GM06990 (cell line): ENCODE data around the gene CISD1.
"Not testable (repeated sequence)": the region's sequence is repeated elsewhere in the genome, so short reads cannot be mapped to it uniquely, and the experiment has no call there.

Source experiments
- DNase-seq: peaks from one replicate; pipeline ENCODE4 v3.0.0-alpha.2; 2011; ENCODE audit not compliant: insufficient read length; ENCODE audit errors: extremely low read depth
- H3K27me3 ChIP-seq: replicated peaks from 2 replicates; pipeline ENCODE4 v1.6.0; 2011; ENCODE audit warnings: low read length; ENCODE audit not compliant: control insufficient read depth, insufficient read depth
- H3K36me3 ChIP-seq: 2 replicates; pipeline ENCODE4 v1.5.1; 2011; ENCODE audit warnings: low read length; ENCODE audit not compliant: control insufficient read depth, insufficient read depth
- H3K4me3 ChIP-seq: replicated peaks from 2 replicates; pipeline ENCODE4 v1.5.1; 2011; ENCODE audit warnings: low read depth, mild to moderate bottlenecking, control low read depth, low read length
- TF ChIP-seq, protein P1 (sequence below): IDR thresholded peaks from 2 replicates; pipeline ENCODE4 v1.5.1; 2011; ENCODE audit warnings: low read length, control low read depth, mild to moderate bottlenecking, inconsistent platforms; ENCODE audit not compliant: insufficient read depth, poor library complexity, severe bottlenecking

The CISD1 gene

GRCh38 chr10:58253184-58253583, 15.8 kb upstream of the CISD1 start:
- TF ChIP-seq, protein P1, sequence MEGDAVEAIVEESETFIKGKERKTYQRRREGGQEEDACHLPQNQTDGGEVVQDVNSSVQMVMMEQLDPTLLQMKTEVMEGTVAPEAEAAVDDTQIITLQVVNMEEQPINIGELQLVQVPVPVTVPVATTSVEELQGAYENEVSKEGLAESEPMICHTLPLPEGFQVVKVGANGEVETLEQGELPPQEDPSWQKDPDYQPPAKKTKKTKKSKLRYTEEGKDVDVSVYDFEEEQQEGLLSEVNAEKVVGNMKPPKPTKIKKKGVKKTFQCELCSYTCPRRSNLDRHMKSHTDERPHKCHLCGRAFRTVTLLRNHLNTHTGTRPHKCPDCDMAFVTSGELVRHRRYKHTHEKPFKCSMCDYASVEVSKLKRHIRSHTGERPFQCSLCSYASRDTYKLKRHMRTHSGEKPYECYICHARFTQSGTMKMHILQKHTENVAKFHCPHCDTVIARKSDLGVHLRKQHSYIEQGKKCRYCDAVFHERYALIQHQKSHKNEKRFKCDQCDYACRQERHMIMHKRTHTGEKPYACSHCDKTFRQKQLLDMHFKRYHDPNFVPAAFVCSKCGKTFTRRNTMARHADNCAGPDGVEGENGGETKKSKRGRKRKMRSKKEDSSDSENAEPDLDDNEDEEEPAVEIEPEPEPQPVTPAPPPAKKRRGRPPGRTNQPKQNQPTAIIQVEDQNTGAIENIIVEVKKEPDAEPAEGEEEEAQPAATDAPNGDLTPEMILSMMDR, result no peak
- Histone ChIP-seq H3K27me3 (no peaks in the 10 kb centered on the region), H3K36me3 (no peaks in the 10 kb centered on the region), H3K4me3 (no peak overlapping the region)
- no peak for DNase-seq

DNA sequence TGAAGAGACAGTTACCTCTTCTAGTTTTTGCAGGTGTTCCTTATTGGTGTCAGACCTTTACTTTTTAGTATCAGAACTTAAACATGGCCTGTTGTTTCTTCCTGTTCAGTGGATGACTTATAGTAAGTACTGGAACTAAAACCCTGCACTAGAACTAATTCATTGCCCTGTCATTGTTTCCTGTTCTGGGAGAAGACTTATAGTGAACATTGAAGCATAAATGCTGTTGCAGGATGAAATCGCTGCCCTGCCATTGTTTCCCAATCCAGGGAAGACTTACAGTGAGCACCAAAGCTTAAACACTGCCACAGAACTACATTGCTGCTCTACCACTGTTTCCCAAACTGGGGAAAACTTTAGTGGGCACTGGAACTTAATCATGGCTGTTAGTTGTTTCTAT, 14.3 kb upstream of the CISD1 start:
- Histone ChIP-seq H3K36me3 (no peaks in the 10 kb centered on the region), H3K4me3 (no peak overlapping the region), H3K27me3 (no peaks in the 10 kb centered on the region)
- TF ChIP-seq, protein P1, result no peak
- DNase-seq, result no peak

- H3K36me3 ChIP-seq, H3K4me3 ChIP-seq, H3K27me3 ChIP-seq, DNase-seq: not testable (repeated sequence)
These were observed 12.8 kb upstream of the CISD1 start for GRCh38 chr10:58256013-58256780.

GRCh38 chr10:58258977-58259692, 9.8 kb upstream of the CISD1 start:
- TF ChIP-seq, protein P1, result no peak
- no peak for DNase-seq

DNA sequence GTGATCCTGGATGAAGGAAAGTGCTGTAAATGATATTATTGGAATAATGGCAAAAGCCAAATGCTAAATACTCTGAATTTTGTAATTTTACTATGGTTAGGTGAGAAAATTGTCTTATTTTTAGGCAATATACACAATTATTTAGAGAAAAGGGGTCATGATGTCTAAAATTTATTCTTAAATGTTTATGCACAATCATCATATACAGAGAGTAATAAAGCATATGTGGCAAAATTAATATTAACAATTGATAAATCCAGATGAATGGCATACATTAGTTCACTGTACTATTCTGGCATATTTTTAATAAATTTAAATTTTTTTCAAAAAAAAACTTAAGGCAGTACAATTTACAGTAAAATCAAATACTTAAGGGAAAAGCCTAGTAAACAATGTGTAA, 8.6 kb upstream of the CISD1 start:
- TF ChIP-seq, protein P1, result no peak
- H3K27me3 ChIP-seq, result no peaks in the 10 kb centered on the region
- no peak for DNase-seq

More at GRCh38 chr10:58258977-58259692, 9.8 kb upstream of the CISD1 start:
- H3K27me3 ChIP-seq, result no peaks in the 10 kb centered on the region
- no peak overlapping the region for H3K4me3 ChIP-seq
- no peaks in the 10 kb centered on the region for H3K36me3 ChIP-seq

GRCh38 chr10:58262766-58263165, 6.2 kb upstream of the CISD1 start:
- no peaks in the 10 kb centered on the region for H3K36me3 ChIP-seq
- no peak for DNase-seq
- no peaks in the 10 kb centered on the region for H3K27me3 ChIP-seq
- TF ChIP-seq, protein P1, result no peak
- H3K4me3 ChIP-seq, result no peak overlapping the region

More for the DNA sequence above, 8.6 kb upstream of the CISD1 start:
- Histone ChIP-seq H3K36me3 (no peaks in the 10 kb centered on the region), H3K4me3 (no peak overlapping the region)
